Smooth muscle cell (in vitro differentiated cells): ENCODE data around the gene PYDC1. TPM values are rescaled to one million over a fixed set of nuclear protein-coding genes. Genes with fewer than 3 reads are reported as not detected.
"Not testable (repeated sequence)": the region's sequence is repeated elsewhere in the genome, so short reads cannot be mapped to it uniquely, and the experiment has no call there.

Experiments
- DNase-seq: peaks from one replicate; lab custom pipeline; 2025; ENCODE audit not compliant: unreplicated experiment; lab: John Stamatoyannopoulos, UW
- H2AFZ ChIP-seq: fragments of 200-600 bp; sonication (generic); 2 replicates; pipeline ENCODE4 v1.6.0; 2016; ENCODE audit warnings: antibody characterized with exemption, low read depth, mild to moderate bottlenecking
- H3F3A ChIP-seq: fragments of 200-600 bp; sonication (generic); 2 replicates; pipeline ENCODE4 v1.6.0; 2017; ENCODE audit warnings: antibody characterized with exemption, low read depth
- H3K27ac ChIP-seq: fragments of 200-600 bp; sonication (generic); 2 replicates; pipeline ENCODE4 v1.5.1; 2016; ENCODE audit warnings: low read depth, mild to moderate bottlenecking
- H3K27me3 ChIP-seq: fragments of 200-600 bp; sonication (generic); 2 replicates; pipeline ENCODE4 v1.6.1; 2016; ENCODE audit warnings: low read depth, mild to moderate bottlenecking
- H3K36me3 ChIP-seq: fragments of 200-600 bp; sonication (generic); 2 replicates; pipeline ENCODE4 v1.5.1; 2016; ENCODE audit warnings: low read depth
- H3K4me1 ChIP-seq: fragments of 200-600 bp; sonication (generic); 2 replicates; pipeline ENCODE4 v1.5.1; 2016; ENCODE audit warnings: low read depth
- H3K4me2 ChIP-seq: fragments of 200-600 bp; sonication (generic); 2 replicates; pipeline ENCODE4 v1.6.0; 2016; ENCODE audit warnings: mild to moderate bottlenecking
- H3K4me3 ChIP-seq: fragments of 200-600 bp; sonication (generic); 2 replicates; pipeline ENCODE4 v1.5.1; 2016; ENCODE audit warnings: mild to moderate bottlenecking
- H3K79me2 ChIP-seq: fragments of 200-600 bp; sonication (generic); 2 replicates; pipeline ENCODE4 v1.6.0; 2016; ENCODE audit warnings: low read depth, mild to moderate bottlenecking
- H3K9ac ChIP-seq: fragments of 200-600 bp; sonication (generic); 2 replicates; pipeline ENCODE4 v1.6.0; 2016; ENCODE audit warnings: low read depth
- H3K9me3 ChIP-seq: fragments of 200-600 bp; sonication (generic); replicated peaks from 2 replicates; pipeline ENCODE4 v1.5.1; 2016; ENCODE audit warnings: low read depth
- H4K20me1 ChIP-seq: fragments of 200-600 bp; sonication (generic); 2 replicates; pipeline ENCODE4 v1.6.0; 2016; ENCODE audit warnings: low read depth
- whole genome bisulfite sequencing: methylation state at CpG from one replicate; pipeline ENCODE4 v1.1.7; 2016; ENCODE audit warnings: low lambda C conversion rate; 5-methylcytosine and 5-hydroxymethylcytosine counted together
- polyA plus RNA-seq: library from polyadenylated mRNA; unstranded; fragments of >200 nt; fragmentation: Nextera tagmentation; extraction: Ambion mirVana; gene quantifications from 2 replicates; pipeline ENCODE4 v1.2.1, GENCODE V29; 2016
- total RNA-seq: library from RNA; depleted of rRNA; stranded (reverse); fragments of >200 nt; gene quantifications from 2 replicates; pipeline ENCODE4 v1.2.3, GENCODE V29; 2014
- TF ChIP-seq, protein P1 (sequence below): fragments of 200-600 bp; sonication (generic); IDR thresholded peaks from 2 replicates; pipeline ENCODE4 v1.5.1; 2017; ENCODE audit warnings: borderline replicate concordance, mild to moderate bottlenecking, antibody characterized with exemption; ENCODE audit not compliant: insufficient read depth, poor library complexity, severe bottlenecking

Gene PYDC1
- total and polyA plus RNA-seq, 2 experiments from 2014 or later: 1.1 TPM; not detected in 1

DNA sequence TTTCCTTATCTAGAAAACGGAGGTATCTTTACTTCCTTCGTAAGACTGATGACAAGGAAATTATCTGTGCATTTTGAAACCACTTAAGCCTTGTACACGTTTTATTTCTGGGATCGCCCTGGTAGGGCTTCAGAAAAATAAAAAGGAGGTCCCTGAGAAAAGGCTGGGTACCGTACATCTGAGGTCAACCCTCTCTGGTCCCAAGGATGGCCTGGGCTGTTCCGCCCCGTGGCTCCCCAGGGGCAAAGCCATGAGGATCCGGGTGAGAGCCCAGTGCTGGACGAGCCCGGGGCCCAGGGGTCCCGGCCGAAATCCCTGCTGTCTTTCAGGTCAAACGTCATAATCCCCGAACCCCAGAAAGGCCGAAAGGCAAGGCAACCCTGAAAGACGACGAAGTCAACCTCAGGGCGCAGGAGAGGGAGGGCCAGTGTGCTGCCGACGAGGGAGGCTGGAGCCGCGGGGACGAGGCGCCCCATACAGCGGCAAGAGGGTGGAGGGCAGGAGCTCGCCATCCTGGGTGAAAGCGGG, 37.7 kb downstream of the PYDC1 start:
- DNase-seq: no peak
- TF ChIP-seq, protein P1, sequence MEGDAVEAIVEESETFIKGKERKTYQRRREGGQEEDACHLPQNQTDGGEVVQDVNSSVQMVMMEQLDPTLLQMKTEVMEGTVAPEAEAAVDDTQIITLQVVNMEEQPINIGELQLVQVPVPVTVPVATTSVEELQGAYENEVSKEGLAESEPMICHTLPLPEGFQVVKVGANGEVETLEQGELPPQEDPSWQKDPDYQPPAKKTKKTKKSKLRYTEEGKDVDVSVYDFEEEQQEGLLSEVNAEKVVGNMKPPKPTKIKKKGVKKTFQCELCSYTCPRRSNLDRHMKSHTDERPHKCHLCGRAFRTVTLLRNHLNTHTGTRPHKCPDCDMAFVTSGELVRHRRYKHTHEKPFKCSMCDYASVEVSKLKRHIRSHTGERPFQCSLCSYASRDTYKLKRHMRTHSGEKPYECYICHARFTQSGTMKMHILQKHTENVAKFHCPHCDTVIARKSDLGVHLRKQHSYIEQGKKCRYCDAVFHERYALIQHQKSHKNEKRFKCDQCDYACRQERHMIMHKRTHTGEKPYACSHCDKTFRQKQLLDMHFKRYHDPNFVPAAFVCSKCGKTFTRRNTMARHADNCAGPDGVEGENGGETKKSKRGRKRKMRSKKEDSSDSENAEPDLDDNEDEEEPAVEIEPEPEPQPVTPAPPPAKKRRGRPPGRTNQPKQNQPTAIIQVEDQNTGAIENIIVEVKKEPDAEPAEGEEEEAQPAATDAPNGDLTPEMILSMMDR: no peak
- 4% methylated on average over 27 of the region's 27 CpGs for WGBS

DNA sequence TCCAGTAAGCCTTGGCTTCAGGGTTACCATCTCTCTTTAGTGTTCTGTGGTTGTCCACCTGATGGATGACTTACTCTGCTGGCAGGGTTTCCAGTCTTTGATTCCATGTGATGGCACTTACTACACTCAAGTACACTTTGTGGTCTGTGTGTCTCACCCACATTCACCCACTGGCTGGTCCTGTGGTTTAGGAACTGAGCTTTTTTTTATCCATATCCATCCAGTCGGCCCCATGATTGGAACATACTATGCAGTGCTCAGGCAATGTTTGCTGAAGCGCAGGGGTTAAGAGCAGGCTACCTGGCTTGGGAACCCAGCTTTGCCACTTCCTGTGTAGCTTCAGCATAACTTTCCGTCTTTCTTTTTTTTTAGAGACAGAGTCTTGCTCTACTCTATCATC, 39.8 kb downstream of the PYDC1 start:
- Histone ChIP-seq H3K36me3 (no peaks in the 10 kb centered on the region), H3F3A (peaks cover 4% of the 10 kb centered on the region), H2AFZ (no peak overlapping the region), H3K79me2 (peaks cover 25% of the 10 kb centered on the region), H3K27me3 (no peaks in the 10 kb centered on the region), H3K4me1 (peaks cover 17% of the 10 kb centered on the region), H3K27ac (no peak overlapping the region), H3K4me3 (no peak overlapping the region), H3K4me2 (no peak overlapping the region), H3K9ac (no peak overlapping the region), H4K20me1 (peaks cover 21% of the 10 kb centered on the region), H3K9me3 (no peaks in the 10 kb centered on the region)
- WGBS: 71% methylated on average over 3 of the region's 3 CpGs
- TF ChIP-seq, protein P1: no peak
- no peak for DNase-seq

More for the DNA sequence above, 37.7 kb downstream of the PYDC1 start:
- H3K4me1 ChIP-seq: peaks cover 31% of the 10 kb centered on the region
- H3K4me3 ChIP-seq: peak overlapping the region; percentile 97
- H2AFZ ChIP-seq: peak overlapping the region; percentile 80
- no peaks in the 10 kb centered on the region for H3K27me3 ChIP-seq
- H3F3A ChIP-seq: peaks cover 10% of the 10 kb centered on the region
- peak overlapping the region; percentile 96 for H3K9ac ChIP-seq
- H3K9me3 ChIP-seq: no peaks in the 10 kb centered on the region
- peak overlapping the region; percentile 96 for H3K27ac ChIP-seq
- H3K36me3 ChIP-seq: peaks cover 5% of the 10 kb centered on the region
- peak overlapping the region; percentile 100 for H3K4me2 ChIP-seq
- peaks cover 47% of the 10 kb centered on the region for H3K79me2 ChIP-seq
- H4K20me1 ChIP-seq: peaks cover 42% of the 10 kb centered on the region

DNA sequence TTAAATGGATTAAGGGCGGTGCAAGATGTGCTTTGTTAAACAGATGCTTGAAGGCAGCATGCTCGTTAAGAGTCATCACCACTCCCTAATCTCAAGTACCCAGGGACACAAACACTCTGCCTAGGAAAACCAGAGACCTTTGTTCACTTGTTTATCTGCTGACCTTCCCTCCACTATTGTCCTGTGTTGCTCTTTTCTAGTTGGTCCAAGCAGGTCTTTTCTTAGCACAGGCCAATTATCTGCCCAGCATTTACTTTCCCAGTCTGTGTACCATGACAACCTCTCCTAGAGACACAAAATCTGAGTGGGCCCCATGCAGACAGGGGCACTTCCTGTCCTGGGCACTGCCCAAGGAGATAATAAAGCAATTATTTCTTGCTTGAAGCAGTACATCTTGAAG, 46.9 kb downstream of the PYDC1 start:
- not testable (repeated sequence) for H3K4me3 ChIP-seq, H3K9ac ChIP-seq, H3K79me2 ChIP-seq, H3K4me1 ChIP-seq, H3K27me3 ChIP-seq, H3K27ac ChIP-seq, H3K9me3 ChIP-seq, H3K36me3 ChIP-seq, H4K20me1 ChIP-seq, H3F3A ChIP-seq, H2AFZ ChIP-seq, DNase-seq, H3K4me2 ChIP-seq
- 0% methylated on average over 1 of the region's 2 CpGs for WGBS

DNA sequence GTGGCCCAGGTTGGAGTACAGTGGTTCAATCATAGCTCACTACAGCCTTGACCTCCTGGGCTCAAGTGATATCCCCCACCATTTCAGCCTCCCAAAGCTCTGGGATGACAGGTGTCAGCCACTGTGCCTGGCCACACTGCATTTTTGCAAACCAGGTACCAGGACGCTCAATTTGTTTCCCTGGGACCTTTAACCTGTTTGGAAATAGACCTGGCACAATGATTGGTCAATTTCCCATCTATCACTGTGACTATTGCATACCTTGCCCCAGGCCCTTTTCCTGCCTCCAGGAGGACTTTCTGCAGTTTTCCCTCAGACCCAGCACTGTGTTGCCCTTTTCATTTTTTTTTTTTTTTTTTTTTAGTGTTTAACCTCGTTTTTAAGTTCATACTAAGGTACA, 48.1 kb downstream of the PYDC1 start:
- H3K4me1 ChIP-seq: peaks cover 6% of the 10 kb centered on the region
- no peaks in the 10 kb centered on the region for H3K27me3 ChIP-seq
- H3F3A ChIP-seq: no peaks in the 10 kb centered on the region
- H3K36me3 ChIP-seq: no peaks in the 10 kb centered on the region
- H3K79me2 ChIP-seq: no peaks in the 10 kb centered on the region
- H3K9me3 ChIP-seq: no peaks in the 10 kb centered on the region
- no peaks in the 10 kb centered on the region for H4K20me1 ChIP-seq
- TF ChIP-seq, protein P1: no peak
- H3K9ac ChIP-seq: no peak overlapping the region
- H3K4me2 ChIP-seq: no peak overlapping the region
- H2AFZ ChIP-seq: no peak overlapping the region
- no peak overlapping the region for H3K4me3 ChIP-seq
- no peak for DNase-seq
- WGBS: 84% methylated on average over 2 of the region's 2 CpGs
- no peak overlapping the region for H3K27ac ChIP-seq
